Motor neuron (in vitro differentiated cells): ENCODE results near the gene ABHD14A. TPM values are rescaled to one million over a fixed set of nuclear protein-coding genes. Genes with fewer than 3 reads are reported as not detected.
A peak's percentile ranks its signal among the peaks of the same experiment; 100 is the strongest.

Experiments used
- ATAC-seq, 8 experiments: fragments of 200-7000 bp; cut with Tn5 transposase; replicated peaks in 6 of 8; 2 replicates each; pipeline ENCODE4 v1.8.0; 2021; ENCODE audit warnings: mild to moderate bottlenecking in 8 of 8, moderate library complexity in 8 of 8
- H3K27ac ChIP-seq, 2 donors: fragments of 250-450 bp; sonication (Bioruptor Pico); 2 replicates each; pipeline ENCODE4 v1.9.0; 2021; ENCODE audit warnings: antibody characterized with exemption in 2 of 2, mild to moderate bottlenecking in 2 of 2, moderate library complexity in 1 of 2
- H3K4me1 ChIP-seq, 2 donors: fragments of 250-450 bp; sonication (Bioruptor Pico); replicated peaks in 1 of 2; 2 replicates each; pipeline ENCODE4 v1.6.1; 2021; ENCODE audit warnings: antibody characterized with exemption in 2 of 2, mild to moderate bottlenecking in 2 of 2, moderate library complexity in 1 of 2
- H3K4me3 ChIP-seq, 5 donors: fragments of 250-450 bp; sonication (Bioruptor Pico); 2 replicates each; pipeline ENCODE4 v1.9.0; 2021; ENCODE audit warnings: antibody characterized with exemption in 5 of 5, mild to moderate bottlenecking in 5 of 5, moderate library complexity in 4 of 5
- WGBS, 10 experiments: fragments of 450-650 bp; shearing (Covaris generic); methylation state at CpG; one replicate each; pipeline ENCODE4 v1.0.0; 2022; 5-methylcytosine and 5-hydroxymethylcytosine counted together
- in situ Hi-C, 9 experiments: fragments of 400-800 bp; cut with MboI; loops; one replicate each; pipeline ENCODE4 v1.15.0; 2021; ENCODE audit warnings: low sequenced_read_pairs in 9 of 9, low pct_unique_long_range_greater_than_20kb in 2 of 9; ENCODE audit not compliant: unreplicated experiment in 9 of 9
- total RNA-seq, 8 experiments: library from RNA; unstranded; fragments of 300-600 nt; gene quantifications; 2 replicates each; pipeline versions ENCODE4 v1.2.3 to v1.2.4, GENCODE V29; 2022

The ABHD14A gene
- total RNA-seq, 8 experiments from 2014 or later, result 7.4 to 46.3 (median 30.8) TPM

DNA sequence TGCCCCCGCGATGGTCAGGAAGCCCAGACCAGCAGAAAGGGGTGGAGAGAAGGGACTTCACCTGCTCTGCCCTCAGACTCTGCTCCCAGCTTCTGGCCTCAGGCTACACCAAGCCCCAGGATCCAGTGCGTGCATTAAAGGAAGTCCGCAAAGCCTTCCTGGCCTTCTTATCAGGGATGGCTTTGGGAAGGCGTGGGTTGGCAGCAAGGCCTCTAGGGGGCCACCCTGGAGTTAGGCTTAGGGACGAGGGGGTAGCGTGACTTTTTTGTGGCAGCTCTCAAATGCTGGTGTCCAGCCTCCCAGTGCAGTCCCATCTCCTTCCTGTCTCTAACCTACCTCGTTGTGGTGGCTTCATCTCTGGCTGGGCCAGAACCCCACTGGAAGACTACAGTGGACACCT lies 39.7 kb downstream of the ABHD14A start:
- in situ Hi-C loops, result loop anchor here in 3 of 9 experiments (25.0 kb wide), 1 partner anchor 123 kb away; no protein-coding TSS in a partner anchor
- Histone ChIP-seq H3K27ac (no peak overlapping the region), H3K4me1 (no peaks in the 10 kb centered on the region), H3K4me3 (no peak overlapping the region)
- peak in 4 of 8 experiments; percentile 15 to 60 (median 28) for ATAC-seq
- WGBS, 10 experiments, result 59 to 92% (median 83%) methylated on average over 1 to 4 of the region's 8 CpGs; no CpG with 5 or more reads in 5 of the 10 experiments

DNA sequence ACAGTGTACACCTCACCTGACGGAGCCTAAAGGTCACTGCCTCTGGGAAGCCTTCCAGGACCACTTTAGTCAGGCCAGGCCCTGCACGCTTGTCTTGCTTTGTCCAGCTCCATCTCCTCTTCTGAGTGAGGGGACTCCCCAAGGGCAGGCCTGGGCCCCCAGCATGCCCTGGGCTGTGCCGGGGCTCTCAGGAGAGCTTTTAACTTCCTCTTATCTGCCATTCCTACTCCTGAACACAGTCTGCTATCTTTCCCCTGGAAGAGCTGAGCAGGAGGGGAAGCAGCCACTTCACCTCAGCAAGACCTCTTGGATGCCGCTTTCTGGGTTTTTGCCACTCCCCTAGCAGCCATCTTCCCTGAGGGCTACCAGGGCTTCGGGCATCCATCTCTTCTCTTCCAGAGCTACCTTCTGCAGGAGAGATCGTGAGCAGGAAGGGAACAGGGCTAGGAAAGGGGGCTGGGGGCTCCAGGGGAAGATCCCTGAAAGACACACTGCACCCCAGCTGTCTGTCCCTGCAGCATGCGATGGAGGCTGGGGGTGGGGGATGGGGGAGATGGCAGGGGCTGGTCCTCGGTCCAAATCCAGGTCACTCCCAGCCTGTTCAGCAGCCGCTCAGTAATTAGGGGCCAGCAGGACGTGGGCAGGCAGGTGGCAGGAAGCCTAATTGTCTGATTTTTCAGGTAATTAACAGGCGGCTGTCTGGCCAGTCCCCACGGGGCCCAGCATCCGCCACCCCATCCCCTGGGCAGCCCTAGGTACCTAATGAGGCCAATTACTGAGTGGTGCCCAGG lies 40.8 kb downstream of the ABHD14A start:
- no peaks in the 10 kb centered on the region for H3K4me1 ChIP-seq
- H3K27ac ChIP-seq, result peak overlapping the region in 1 of 2 donors; percentile 59
- no peak overlapping the region for H3K4me3 ChIP-seq
- ATAC-seq, result no peak
- in situ Hi-C loops, result loop anchor here in 3 of 9 experiments (25.0 kb wide), 1 partner anchor 122 kb away; no protein-coding TSS in a partner anchor
- WGBS, 10 experiments, result 100% methylated on average over 1 of the region's 13 CpGs; no CpG with 5 or more reads in 9 of the 10 experiments

DNA sequence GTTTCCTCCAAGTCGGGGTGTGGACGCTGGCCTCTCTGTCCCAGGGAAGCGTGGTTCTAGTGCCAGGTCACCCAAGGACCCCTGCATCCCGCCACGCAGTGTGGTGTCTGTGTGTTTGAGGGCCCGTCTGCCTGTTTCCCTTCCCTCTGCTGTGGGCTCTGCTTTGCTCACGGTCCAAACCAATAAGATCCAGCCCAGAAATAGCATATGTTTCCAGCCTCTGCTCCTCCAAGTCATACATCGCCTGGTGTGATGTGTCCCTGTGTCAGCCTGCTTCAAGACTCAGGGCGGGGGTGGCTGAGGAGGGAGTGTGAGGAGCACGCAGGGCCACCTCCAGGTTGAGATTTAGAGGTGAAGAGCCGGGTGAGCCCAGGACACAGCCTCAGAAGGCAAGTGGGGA lies 42.7 kb downstream of the ABHD14A start:
- Histone ChIP-seq H3K4me3 (no peak overlapping the region), H3K4me1 (peaks cover 8 to 12% of the 10 kb centered on the region in 2 donors), H3K27ac (no peak overlapping the region)
- in situ Hi-C loops, result loop anchor here in 3 of 9 experiments (25.0 kb wide), 1 partner anchor 120 kb away; no protein-coding TSS in a partner anchor
- WGBS, 10 experiments, result 80 to 90% (median 80%) methylated on average over 1 to 6 of the region's 11 CpGs; no CpG with 5 or more reads in 5 of the 10 experiments
- peak in 4 of 8 experiments; percentile 11 to 40 (median 25) for ATAC-seq

DNA sequence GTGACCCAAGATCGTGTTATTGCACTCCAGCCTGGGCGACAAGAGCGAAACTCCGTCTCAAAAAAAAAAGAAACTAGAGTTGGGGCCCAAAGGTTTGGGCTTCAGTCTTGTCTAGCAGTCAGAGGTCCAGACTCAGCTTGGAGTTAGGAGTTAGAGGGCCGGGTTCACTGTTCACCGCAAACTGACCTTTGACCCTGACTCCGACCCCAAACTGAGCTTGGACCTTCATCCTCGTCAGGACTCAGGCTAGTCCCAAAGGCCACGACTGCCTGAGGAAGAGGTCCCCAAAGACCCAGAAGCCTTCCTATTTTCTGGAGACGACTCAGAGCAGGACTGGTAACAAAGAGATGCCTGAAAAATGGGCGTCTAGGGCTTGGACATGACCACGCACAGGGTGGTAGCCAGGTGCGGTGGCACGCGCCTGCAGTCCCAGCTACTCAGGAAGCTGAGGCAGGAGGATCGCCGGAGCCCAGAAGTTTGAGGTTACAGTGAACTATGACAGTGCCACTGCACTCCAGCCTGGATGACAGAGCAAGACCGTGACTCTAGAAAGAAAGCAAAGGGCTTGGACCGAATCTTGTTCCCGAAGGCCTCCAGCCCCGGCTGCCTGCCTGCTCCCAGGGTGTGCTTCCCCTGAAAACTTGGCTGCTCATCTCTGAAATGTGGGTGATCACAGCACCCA lies 43.6 kb downstream of the ABHD14A start:
- in situ Hi-C loops, result loop anchor here in 3 of 9 experiments (25.0 kb wide), 1 partner anchor 119 kb away; no protein-coding TSS in a partner anchor
- ATAC-seq, result no peak
- WGBS, 10 experiments, result 85 to 100% (median 91%) methylated on average over 1 to 14 of the region's 21 CpGs; no CpG with 5 or more reads in 4 of the 10 experiments
- Histone ChIP-seq H3K4me1 (peaks cover 8 to 13% of the 10 kb centered on the region in 2 donors), H3K4me3 (no peak overlapping the region), H3K27ac (no peak overlapping the region)

DNA sequence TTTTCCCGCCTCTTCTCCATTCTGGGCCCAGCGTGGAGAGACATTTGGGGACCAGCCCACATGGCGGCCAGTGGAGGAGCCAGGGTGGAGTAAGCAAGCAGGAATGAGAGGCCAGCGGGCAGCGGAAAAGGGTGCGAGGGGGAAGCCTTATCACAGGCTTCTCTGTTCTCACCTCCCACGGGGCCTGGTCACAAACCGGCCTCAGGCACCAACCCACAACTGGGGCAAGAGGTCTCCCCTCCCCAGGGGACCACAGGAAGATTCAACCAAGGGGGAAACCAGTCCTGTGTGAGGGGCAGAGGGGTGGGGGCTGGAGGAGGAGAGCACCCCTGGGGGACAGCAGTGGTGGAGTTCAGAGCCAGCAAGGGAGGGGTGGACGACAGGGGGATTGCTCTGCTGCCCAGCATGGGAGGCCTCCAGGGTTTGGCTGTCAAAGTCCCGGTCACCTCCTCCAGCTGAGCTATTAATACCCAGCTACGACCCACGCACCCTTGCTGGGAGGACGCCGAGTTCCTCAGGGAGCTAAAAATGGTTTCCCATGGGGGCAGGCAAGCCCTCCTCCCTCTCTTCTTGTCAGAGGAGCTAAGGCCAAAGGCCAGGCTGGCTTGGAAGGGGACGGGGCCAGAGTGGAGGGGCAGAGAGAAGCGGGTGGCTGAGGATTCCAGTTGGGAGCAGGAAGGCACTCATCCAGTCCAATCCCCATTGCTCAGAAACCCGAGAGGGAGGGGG lies 44.7 kb downstream of the ABHD14A start:
- ATAC-seq, result no peak
- in situ Hi-C loops, result loop anchor here in 3 of 9 experiments (25.0 kb wide), 1 partner anchor 118 kb away; no protein-coding TSS in a partner anchor
- 64 to 100% (median 80%) methylated on average over 1 to 7 of the region's 17 CpGs; no CpG with 5 or more reads in 4 of the 10 experiments for WGBS, 10 experiments

DNA sequence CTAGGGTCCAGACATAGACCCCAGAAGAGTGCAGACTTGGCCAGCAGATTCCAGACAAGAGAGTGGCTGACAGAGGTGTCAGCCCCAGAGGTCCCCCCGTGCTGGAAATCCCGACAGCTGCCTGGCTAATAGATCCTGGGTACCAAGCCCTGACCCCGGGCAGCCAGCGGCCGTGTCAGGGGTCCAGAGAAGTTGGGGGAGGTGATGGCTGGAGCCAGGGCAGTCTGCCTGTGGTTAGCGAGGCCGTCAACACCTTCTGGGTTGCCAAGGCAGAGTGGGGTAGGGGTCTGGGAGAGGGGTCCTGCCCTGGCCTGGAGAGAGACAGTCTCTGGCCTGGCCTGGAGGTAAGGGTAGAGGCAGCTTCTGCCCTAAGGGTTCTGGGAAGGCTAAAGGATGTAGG lies 45.9 kb downstream of the ABHD14A start:
- Histone ChIP-seq H3K27ac (no peak overlapping the region), H3K4me1 (peaks cover 11 to 15% of the 10 kb centered on the region in 2 donors), H3K4me3 (no peak overlapping the region)
- in situ Hi-C loops, result loop anchor here in 3 of 9 experiments (25.0 kb wide), 1 partner anchor 117 kb away; no protein-coding TSS in a partner anchor
- no peak for ATAC-seq
- 20 to 90% (median 90%) methylated on average over 1 to 2 of the region's 7 CpGs; no CpG with 5 or more reads in 7 of the 10 experiments for WGBS, 10 experiments

More for the DNA sequence above, 44.7 kb downstream of the ABHD14A start:
- no peak overlapping the region for H3K27ac ChIP-seq
- H3K4me1 ChIP-seq, result peaks cover 8 to 13% of the 10 kb centered on the region in 2 donors
- H3K4me3 ChIP-seq, result no peak overlapping the region

DNA sequence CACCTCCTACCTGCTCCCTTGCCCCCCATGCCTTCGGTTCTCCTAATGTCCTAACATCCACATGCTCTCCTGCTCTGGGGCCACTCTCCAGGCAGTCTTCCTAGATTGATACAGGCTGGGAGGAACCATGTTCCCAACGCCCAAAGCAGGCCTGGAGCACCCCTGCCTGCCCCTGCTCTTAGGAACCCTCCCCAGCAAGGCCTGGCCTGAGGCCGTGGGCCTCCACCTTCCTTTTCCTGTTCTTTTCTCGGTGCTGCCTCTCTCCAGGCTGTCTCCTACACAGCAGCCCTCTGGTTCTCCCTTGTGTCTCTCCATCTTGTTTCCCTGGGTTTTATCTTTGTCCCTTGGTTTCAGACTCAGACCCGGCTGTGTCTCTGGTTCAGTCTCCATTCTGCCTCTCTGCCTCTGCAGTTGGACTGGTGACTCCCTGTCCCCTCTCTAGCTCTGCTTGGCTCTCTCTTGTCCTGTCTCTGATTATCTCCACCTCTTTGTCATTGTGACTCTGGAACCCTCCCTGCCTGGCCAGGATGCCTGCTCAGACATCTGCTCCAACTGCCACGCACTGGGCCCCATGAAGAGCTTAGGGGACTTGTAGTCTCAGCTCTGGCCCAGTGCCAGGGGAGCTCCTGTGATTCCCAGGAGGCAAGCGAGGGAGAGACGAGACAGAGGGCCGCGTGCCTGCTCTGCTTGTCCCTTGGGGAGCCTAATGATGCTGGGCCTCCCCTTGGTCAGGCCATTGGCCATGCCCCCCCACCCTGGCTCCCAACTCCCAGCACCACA lies 46.8 kb downstream of the ABHD14A start:
- in situ Hi-C loops, result loop anchor here in 3 of 9 experiments (25.0 kb wide), 1 partner anchor 116 kb away; no protein-coding TSS in a partner anchor
- Histone ChIP-seq H3K27ac (no peak overlapping the region), H3K4me3 (no peak overlapping the region), H3K4me1 (peaks cover 13 to 19% of the 10 kb centered on the region in 2 donors)
- WGBS, 10 experiments, result 55 to 100% (median 86%) methylated on average over 2 to 5 of the region's 10 CpGs; no CpG with 5 or more reads in 3 of the 10 experiments
- ATAC-seq, result peak in 7 of 8 experiments; percentile 50 to 82 (median 68)

DNA sequence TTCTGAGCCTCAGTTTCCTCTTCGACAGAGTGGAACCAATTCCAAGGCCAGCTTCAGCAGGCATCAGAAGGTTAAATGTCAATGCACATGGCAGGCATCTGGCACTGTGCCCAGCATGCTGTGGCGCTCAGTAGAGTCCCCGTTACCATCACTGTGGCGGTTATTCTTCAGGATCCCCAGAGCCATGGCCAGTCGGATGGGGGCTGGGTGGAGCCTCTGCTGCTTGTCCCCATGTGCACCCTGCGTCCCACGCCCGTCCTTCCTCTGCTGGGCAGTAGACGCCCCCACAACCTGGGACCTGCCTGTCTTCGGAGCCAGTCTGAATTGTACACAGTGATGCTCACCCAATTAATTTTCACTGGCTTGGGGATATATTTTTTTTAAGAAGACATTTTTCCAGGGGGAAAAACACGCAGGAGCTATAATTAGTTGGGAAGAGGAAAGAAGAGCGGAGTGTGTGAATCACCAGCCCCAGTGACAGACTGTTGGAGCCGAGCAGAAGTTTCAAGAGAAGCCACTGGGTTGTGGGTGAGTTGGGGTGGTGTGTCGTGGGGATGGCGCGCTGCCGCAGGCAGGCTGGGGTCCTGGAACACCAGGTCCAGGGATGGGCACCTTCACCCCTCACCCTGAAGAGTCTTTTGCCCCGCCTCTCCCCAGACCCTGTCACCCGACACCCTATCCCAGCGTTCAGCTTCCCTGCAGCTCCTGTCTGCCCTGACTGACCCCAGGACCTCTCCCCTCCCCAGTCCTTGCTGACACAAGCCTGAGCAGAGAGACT lies 47.6 kb downstream of the ABHD14A start:
- Histone ChIP-seq H3K27ac (no peak overlapping the region), H3K4me1 (peaks cover 13 to 19% of the 10 kb centered on the region in 2 donors), H3K4me3 (no peak overlapping the region)
- WGBS, 10 experiments, result 10 to 100% (median 74%) methylated on average over 1 to 9 of the region's 20 CpGs; no CpG with 5 or more reads in 2 of the 10 experiments
- in situ Hi-C loops, result loop anchor here in 3 of 9 experiments (25.0 kb wide), 1 partner anchor 115 kb away; no protein-coding TSS in a partner anchor
- ATAC-seq, result peak in 4 of 8 experiments; percentile 22 to 48 (median 28)

DNA sequence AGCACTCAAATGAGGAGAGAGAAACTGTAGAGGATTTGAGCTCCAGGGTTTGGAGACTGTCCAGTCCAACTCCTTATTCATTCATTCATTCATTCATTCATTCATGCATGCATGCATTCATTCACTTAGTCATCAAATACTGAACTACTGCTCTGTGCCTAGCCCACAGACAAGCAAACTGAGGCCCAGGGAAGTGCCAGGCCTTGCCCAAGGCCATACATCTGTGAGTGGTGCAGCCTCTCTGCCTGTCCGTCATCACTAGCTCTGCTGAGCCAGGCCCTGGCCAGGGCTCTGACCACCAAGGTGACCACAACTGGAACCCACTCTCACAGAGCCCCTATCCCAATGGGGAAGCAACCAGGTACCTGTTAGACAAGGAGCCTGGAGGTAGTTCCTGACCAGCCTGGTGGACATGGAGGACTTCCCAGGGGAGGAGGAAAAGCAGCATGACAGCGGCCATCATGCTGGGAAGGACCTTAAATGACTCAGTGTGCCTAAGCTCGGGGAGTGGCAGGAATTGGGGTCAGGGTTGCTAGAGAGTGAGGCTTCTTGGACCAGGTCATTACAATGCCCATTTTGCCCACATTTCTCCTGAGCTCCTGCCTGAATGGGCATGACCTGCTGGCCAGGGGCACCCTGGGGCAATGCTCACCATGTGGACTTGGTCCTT lies 48.4 kb downstream of the ABHD14A start:
- no peak overlapping the region for H3K4me3 ChIP-seq
- no peak overlapping the region for H3K27ac ChIP-seq
- H3K4me1 ChIP-seq, result peaks cover 13 to 19% of the 10 kb centered on the region in 2 donors
- WGBS, 10 experiments, result 54 to 100% (median 92%) methylated on average over 1 to 3 of the region's 3 CpGs; no CpG with 5 or more reads in 7 of the 10 experiments
- in situ Hi-C loops, result loop anchor here in 3 of 9 experiments (25.0 kb wide), 1 partner anchor 114 kb away; no protein-coding TSS in a partner anchor
- no peak for ATAC-seq

DNA sequence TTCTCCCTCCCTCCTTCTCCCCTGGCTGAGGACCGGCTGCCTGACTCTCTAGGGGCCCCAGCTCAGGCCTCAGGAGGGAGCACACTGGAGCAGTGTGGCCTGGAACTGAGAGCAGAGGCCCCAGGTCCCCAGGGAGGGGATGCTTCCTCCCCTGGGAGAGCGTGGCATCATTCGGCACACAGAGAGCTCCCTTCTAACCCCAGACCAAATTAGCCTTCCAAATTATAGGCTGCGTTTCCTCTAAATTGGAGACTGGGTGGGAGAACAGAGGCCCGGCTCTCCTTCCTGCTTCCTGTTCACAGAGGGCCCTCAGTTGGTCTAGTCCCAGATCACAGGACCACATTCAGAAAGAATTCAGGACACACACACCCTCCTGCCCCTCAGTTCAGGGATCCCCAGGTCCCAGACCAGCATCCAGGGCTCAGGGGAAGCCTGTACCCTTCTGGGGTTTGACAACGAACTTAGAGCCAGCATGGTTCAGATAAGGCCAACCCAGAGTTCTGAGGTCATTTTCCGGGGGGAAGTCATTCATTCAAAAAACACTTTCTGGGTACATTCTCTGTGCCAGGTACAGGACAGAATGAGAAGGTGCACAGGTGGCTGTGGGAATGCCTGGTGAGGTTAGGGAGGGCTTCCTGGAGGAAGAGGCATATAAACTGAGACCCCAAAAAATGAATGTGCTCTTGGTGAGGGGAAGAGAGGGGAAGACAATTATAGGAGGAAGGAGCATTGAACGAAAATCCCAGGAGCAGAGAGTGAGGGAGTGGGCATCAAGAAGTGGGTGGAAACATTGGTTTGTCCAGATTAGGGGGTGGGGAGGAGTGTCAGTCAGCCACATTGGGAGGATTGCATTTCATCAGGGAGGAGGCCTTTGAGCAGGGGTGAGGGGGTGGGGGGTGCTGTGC lies 49.2 kb downstream of the ABHD14A start:
- in situ Hi-C loops, result loop anchor here in 3 of 9 experiments (25.0 kb wide), 1 partner anchor 113 kb away; no protein-coding TSS in a partner anchor
- 67 to 100% (median 80%) methylated on average over 1 to 5 of the region's 8 CpGs; no CpG with 5 or more reads in 5 of the 10 experiments for WGBS, 10 experiments
- no peak overlapping the region for H3K27ac ChIP-seq
- peaks cover 19 to 21% of the 10 kb centered on the region in 2 donors for H3K4me1 ChIP-seq
- H3K4me3 ChIP-seq, result no peak overlapping the region
- peak in 1 of 8 experiments; percentile 23 for ATAC-seq
